ENCODE results near the gene MCM3AP.

Gene MCM3AP

DNA sequence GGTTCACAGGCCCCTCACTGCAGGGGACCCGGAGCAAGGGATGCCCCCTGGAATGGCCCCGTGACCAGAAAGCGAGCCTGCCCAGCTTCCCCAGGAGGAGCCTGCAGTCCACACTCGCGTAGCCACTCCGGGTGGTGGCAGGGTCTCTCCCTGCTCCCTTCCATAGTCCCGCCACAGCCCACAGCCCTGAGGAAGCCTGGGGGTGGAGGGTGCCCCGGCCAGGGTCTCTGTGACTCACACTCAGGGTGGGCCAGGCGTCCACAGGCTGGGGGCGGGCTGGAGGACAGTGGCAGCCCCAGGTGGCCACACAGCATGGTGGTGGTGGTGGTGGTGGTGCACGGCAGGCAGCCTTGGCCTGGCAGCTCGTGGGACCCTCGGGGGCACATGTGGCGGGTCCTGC is 16.3 kb upstream of the MCM3AP start:
- in situ Hi-C loops (cut with MboI; ENCODE audit: low sequenced_read_pairs, unreplicated experiment), result no loop called here
- no peak for DNase-seq (ENCODE audit: low spot score)
- TF ChIP-seq CTCF (IDR thresholded peaks at IDR 0.05; ENCODE audit: borderline replicate concordance, control extremely low read depth, extremely low read depth, insufficient read depth, missing control alignments), result no peak

DNA sequence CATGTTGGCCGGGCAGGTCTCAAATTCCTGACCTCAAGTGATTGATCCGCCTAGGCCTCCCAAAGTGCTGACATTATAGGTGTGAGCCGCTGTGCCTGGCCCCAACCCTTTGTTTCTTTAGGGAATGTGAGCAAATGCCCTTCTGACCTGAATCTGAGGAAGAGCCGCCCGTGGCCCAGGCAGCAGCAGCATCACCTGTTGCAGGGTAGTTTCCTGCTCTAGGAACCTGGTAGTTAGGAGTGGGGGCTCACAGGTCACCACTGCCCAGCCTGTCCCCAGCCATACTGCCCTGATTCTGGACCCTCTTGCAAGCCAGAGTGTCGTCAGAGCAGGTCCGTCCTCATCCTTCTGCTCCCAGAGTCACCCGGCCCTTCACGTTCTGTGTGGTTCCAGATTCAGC is 13.8 kb upstream of the MCM3AP start:
- no peak for DNase-seq (ENCODE audit: low spot score)
- no peak for TF ChIP-seq CTCF (IDR thresholded peaks at IDR 0.05; ENCODE audit: borderline replicate concordance, control extremely low read depth, extremely low read depth, insufficient read depth, missing control alignments)
- in situ Hi-C loops (cut with MboI; ENCODE audit: low sequenced_read_pairs, unreplicated experiment), result no loop called here

DNA sequence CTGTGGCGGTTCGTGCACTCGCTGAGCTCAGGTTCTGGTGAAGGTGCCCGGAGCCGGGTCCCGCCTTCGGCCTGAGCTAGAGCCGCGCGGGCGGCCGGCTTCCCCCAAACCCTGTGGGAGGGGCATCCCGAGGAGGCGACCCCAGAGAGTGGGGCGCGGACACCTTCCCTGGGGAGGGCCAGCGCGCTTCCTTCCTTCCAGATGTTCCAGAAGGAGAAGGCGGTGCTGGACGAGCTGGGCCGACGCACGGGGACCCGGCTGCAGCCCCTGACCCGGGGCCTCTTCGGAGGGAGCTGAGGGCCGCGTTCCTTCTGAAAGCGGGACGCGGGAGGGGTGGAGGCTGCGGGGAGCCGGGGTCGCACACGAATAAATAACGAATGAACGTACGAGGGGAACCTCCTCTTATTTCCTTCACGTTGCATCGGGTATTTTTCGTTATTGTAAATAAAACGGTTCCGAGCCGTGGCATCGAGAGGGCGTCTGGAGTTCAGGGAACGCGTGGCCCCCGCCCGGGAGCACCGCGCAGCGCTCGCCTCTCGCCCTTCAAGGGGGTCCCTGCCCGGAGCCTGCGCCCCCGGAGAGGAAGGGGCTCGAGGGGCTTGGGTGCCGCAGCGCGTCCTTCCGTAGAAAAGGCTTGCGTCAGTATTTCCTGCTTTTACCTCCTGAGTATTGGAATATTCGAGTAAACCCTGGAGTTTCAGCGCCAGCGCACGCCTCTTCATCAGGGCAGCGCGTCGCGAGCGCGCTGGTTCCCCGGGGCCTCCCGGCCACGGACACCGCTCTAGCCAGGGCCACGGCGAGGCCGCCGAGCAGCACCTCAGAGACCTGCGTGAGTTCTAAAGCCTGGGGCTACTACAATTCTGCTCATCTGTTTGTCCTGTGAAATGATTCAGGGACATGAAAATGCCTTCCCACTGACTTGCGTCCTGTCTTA is 12.2 kb upstream of the MCM3AP start:
- in situ Hi-C loops (cut with MboI; ENCODE audit: low sequenced_read_pairs, unreplicated experiment), result no loop called here
- no peak for DNase-seq (ENCODE audit: low spot score)

DNA sequence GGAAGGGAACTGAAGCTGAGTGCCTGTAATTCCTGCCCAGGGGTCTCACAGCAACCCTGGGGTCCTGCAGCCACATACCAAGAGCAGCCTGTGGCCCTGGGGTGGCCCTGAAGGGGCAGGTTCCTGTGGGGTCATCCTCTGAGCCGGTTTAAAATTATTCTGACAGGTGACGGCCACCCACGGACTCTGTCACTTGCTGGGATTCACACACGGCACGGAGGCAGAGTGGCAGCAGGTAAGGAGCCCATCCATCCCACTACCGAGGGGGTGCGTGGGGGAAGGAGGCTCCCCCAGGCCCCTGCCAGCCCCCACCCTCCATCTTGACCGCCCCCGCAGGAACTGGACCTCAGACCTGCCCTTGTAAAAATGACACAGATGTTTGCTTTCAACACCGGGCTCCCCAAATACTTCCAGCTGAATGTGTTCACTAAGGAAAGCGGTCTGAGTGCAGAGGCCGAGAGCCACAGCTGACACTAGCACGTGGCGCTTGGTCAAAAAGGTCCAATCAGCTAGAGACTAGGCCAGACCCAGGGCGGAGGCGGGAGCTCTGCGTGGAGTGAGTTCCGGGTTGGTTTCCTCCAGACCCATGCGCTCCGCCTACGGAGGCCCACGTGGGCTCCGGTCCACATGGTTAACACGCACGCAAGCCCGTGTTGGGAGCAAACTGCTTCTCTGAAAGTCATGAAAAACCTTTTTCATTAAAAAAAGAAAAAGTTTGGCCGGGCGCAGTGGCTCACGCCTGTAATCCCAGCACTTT is 10.8 kb upstream of the MCM3AP start:
- in situ Hi-C loops (cut with MboI; ENCODE audit: low sequenced_read_pairs, unreplicated experiment), result no loop called here
- TF ChIP-seq CTCF (IDR thresholded peaks at IDR 0.05; ENCODE audit: borderline replicate concordance, control extremely low read depth, extremely low read depth, insufficient read depth, missing control alignments), result no peak
- peak; percentile 87 for DNase-seq (ENCODE audit: low spot score)

More for the DNA sequence above, 12.2 kb upstream of the MCM3AP start:
- TF ChIP-seq CTCF (IDR thresholded peaks at IDR 0.05; ENCODE audit: borderline replicate concordance, control extremely low read depth, extremely low read depth, insufficient read depth, missing control alignments), result no peak

- no peak for DNase-seq (ENCODE audit: low spot score)
- TF ChIP-seq CTCF (IDR thresholded peaks at IDR 0.05; ENCODE audit: borderline replicate concordance, control extremely low read depth, extremely low read depth, insufficient read depth, missing control alignments), result no peak
- in situ Hi-C loops (cut with MboI; ENCODE audit: low sequenced_read_pairs, unreplicated experiment), result no loop called here
Measured at GRCh38 chr21:46295177-46295770, 9.9 kb upstream of the MCM3AP start.

GRCh38 chr21:46294647-46295176 is 9.3 kb upstream of the MCM3AP start:
- in situ Hi-C loops (cut with MboI; ENCODE audit: low sequenced_read_pairs, unreplicated experiment), result no loop called here
- DNase-seq (ENCODE audit: low spot score), result peak; percentile 79
- TF ChIP-seq CTCF (IDR thresholded peaks at IDR 0.05; ENCODE audit: borderline replicate concordance, control extremely low read depth, extremely low read depth, insufficient read depth, missing control alignments), result no peak

Data from GM13976 (cell line).